Activated T-cell treated with anti-CD3 and anti-CD28 coated beads, Interleukin-2, amount 50 U/mL, for 24 hours (primary cell): Measurements from ENCODE around the gene NAA10.
A peak's percentile ranks its signal among the peaks of the same experiment; 100 is the strongest.

Experiments used
- DNase-seq: peaks from one replicate; pipeline ENCODE4 v3.0.0-alpha.2; 2020
- H3K27ac Mint-ChIP-seq: 2 replicates; pipeline ENCODE4 v1.8.0; 2020; ENCODE audit warnings: mild to moderate bottlenecking, mixed read lengths
- H3K27me3 Mint-ChIP-seq: 2 replicates; pipeline ENCODE4 v1.8.0; 2020; ENCODE audit warnings: mixed read lengths
- H3K36me3 Mint-ChIP-seq: 2 replicates; pipeline ENCODE4 v1.8.0; 2020; ENCODE audit warnings: low read depth, mixed read lengths
- H3K4me1 Mint-ChIP-seq: 2 replicates; pipeline ENCODE4 v1.8.0; 2020; ENCODE audit warnings: low read depth, mixed read lengths
- H3K4me3 Mint-ChIP-seq: 2 replicates; pipeline ENCODE4 v1.8.0; 2020; ENCODE audit warnings: mild to moderate bottlenecking, moderate library complexity, mixed read lengths
- H3K9me3 Mint-ChIP-seq: 2 replicates; pipeline ENCODE4 v1.8.0; 2020; ENCODE audit warnings: mixed read lengths

The NAA10 gene

GRCh38 chrX:153947009-153947769, 12.4 kb upstream of the NAA10 start:
- Mint-ChIP-seq H3K27me3 (peaks cover 10% of the 10 kb centered on the region), H3K4me1 (peaks cover 41% of the 10 kb centered on the region), H3K4me3 (no peak overlapping the region), H3K27ac (peak overlapping the region; percentile 81), H3K9me3 (no peaks in the 10 kb centered on the region), H3K36me3 (peaks cover 51% of the 10 kb centered on the region)
- peak; percentile 85 for DNase-seq

DNA sequence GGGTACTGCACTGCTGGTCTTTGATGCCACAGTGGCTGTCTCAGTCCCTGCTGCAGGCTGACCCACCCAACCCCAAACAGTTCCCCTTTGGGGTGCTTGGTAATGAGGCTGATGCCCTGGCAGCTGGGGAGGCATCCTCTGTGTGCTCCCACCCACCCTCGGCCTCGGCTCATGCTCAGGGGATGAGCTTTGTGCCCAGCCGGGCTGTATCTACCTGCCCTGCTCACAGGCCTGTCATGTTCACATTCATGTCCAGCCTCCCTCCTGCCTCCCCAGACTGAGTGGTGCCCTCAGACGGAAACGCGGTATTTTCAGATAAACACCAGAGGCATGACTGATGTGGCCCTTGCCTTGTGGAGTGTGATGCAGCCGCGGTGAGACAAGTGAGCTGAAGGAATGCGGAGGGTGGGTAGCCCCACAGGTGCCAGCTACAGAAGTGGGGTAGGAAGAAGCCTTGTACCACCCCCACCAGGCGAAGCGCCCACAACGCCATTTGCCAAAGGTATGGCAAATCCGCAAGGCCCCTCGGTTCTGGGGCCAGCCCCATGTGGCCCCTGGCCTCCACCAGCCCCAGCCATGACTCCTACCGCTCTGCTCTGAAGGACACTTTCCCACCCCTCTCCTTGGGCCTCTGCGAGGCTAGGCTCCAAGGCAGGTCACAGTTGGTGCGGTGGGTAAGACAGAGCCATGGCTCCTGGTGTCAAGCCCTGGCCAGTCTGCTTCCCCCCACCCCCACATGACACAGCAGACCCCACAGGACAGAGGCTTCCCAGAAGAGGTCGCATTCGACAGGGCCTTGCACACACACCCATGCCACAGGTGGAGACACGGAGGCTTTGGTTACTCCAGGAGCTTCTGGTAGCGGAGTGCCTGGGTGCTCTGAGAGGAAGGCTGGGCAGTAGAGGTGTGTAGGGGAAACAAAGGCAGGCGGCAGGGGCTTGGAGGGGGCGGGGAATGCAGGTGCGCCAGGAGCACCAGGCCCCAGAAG, 11.4 kb upstream of the NAA10 start:
- peaks cover 41% of the 10 kb centered on the region for H3K4me1 Mint-ChIP-seq
- peaks cover 43% of the 10 kb centered on the region for H3K36me3 Mint-ChIP-seq
- peaks cover 12% of the 10 kb centered on the region for H3K27me3 Mint-ChIP-seq
- no peaks in the 10 kb centered on the region for H3K9me3 Mint-ChIP-seq
- H3K27ac Mint-ChIP-seq, result peak overlapping the region; percentile 50
- no peak overlapping the region for H3K4me3 Mint-ChIP-seq
- DNase-seq, result no peak

DNA sequence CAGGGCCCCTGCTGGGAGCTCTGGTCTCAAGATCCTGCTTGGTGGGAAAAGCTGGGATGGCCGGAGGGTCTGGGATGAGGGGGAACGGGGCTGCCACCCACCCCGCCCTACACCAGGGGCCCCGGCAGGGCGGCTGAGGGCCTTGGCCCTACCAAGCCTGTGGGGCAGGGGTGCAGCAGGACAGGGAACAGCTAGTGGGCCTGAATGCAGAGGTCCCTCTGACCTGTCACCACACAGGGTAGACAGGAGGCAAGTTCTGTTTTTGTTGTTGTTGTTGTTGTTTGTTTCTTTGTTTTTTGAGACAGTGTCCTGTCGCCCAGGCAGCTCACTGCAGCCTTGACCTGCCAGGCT, 9.9 kb upstream of the NAA10 start:
- Mint-ChIP-seq H3K36me3 (peaks cover 30% of the 10 kb centered on the region), H3K27ac (peak overlapping the region; percentile 40), H3K27me3 (peaks cover 19% of the 10 kb centered on the region), H3K9me3 (no peaks in the 10 kb centered on the region), H3K4me1 (peaks cover 34% of the 10 kb centered on the region), H3K4me3 (peak overlapping the region; percentile 80)
- no peak for DNase-seq

- peaks cover 19% of the 10 kb centered on the region for H3K27me3 Mint-ChIP-seq
- no peak for DNase-seq
- peaks cover 29% of the 10 kb centered on the region for H3K4me1 Mint-ChIP-seq
- H3K36me3 Mint-ChIP-seq, result peaks cover 25% of the 10 kb centered on the region
- H3K4me3 Mint-ChIP-seq, result peak within 1 kb of the TSS; percentile 80
- H3K27ac Mint-ChIP-seq, result peak within 1 kb of the TSS; percentile 81
- no peaks in the 10 kb centered on the region for H3K9me3 Mint-ChIP-seq
Observed at GRCh38 chrX:153944140-153944799, 9.4 kb upstream of the NAA10 start, which contains the start of gene RENBP. TSS of gene RENBP (minus strand) at chrX:153944643. CDS start at chrX:153944610, 33 bp downstream.

DNA sequence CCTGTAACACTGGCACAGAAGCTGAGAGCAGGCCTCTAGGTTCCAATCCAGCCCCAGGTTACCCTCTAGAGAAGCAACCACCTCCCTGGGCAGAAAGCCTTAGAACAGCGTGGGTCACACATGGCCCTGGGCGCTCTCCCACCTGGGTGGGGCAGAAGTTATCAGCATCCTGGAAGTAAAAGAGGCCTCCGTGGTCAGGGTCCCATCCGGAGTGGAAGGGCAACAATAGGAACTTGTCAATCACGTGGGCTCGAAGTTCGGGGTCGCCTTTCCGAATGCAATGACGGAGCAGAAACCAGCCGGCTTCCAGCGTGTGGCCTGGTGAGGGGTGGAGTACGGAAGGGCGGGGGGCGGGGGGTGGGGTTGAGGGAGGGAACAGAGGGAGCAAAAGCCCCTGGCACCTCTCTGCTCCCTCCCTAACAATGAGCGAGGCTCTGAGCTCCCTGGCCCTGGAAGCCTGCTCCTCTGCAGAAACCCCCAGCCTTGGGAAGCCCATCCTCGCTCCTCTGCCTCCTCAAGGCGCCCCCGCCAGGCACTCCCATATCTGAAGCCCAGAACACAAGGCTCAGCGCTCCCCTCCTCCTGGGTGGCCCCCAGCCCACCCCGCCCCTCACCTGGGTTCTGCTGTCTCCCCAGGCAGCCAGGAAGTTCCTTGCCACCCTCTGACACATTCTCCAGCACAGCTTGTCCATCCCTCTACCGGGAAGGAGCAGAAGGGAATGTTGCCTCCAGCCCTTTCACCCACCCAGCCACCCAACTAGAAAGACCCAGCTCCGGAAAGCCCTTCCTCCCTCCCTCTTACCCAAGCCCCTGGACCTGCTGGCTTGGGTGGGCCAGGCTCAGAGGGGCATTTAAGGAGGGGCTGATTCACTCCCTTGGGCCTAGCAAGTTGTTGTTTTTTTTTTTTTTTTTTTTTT, 6.8 kb upstream of the NAA10 start:
- peaks cover 24% of the 10 kb centered on the region for H3K27me3 Mint-ChIP-seq
- DNase-seq, result no peak
- peaks cover 19% of the 10 kb centered on the region for H3K4me1 Mint-ChIP-seq
- peak overlapping the region; percentile 69 for H3K4me3 Mint-ChIP-seq
- H3K27ac Mint-ChIP-seq, result peak overlapping the region; percentile 83
- H3K9me3 Mint-ChIP-seq, result no peaks in the 10 kb centered on the region
- peaks cover 6% of the 10 kb centered on the region for H3K36me3 Mint-ChIP-seq

DNA sequence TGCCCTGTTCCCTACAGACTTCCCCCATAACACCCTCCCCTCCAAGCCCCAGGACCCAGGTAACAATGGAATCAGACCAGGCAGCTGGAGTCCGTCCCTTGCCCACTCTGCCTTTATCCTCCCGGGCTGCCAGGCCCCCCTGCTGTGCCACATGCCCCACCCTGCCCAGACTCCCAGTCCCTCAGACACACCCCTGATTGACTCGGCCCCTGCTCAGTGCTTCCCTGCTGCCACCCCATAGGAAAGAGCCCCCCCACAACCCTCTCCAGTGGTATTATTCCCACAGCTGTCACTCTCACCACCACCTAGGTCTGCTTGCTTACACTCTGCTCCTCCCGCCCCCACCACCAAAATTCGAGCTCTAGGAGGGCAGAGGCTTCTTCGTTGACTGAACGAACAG, 4.7 kb upstream of the NAA10 start:
- Mint-ChIP-seq H3K27me3 (peaks cover 26% of the 10 kb centered on the region), H3K4me1 (peaks cover 25% of the 10 kb centered on the region), H3K36me3 (peaks cover 6% of the 10 kb centered on the region), H3K27ac (no peak overlapping the region), H3K4me3 (no peak overlapping the region), H3K9me3 (no peaks in the 10 kb centered on the region)
- DNase-seq, result no peak

DNA sequence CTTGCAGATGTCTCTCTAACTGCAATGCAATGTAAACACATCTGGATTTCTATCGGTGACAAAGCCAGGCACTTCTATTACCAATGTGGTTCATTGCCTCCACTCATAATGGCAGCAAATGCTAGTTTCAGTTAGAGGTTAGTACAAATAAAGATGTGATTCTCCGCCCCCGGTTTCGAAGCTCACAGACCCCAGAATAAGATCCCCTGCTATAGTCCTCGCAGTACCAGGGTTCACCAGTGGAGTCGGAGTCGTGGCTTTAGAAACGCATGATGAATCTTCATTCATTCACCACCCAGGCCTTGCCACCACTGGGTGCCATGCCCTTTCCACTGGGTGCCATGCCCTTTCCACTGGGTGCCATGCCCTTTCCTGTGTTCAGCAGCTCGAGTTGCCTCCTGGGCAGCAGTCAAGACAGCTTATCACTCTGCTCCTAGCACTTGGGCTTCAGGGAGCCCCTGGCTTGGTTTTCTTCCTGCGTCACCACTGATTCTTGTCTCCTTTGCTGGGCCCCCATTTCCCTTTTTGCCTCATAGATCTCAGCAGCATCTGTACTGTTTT, 3.5 kb upstream of the NAA10 start:
- peaks cover 21% of the 10 kb centered on the region for H3K4me1 Mint-ChIP-seq
- H3K27me3 Mint-ChIP-seq, result peaks cover 21% of the 10 kb centered on the region
- H3K36me3 Mint-ChIP-seq, result peaks cover 15% of the 10 kb centered on the region
- no peak overlapping the region for H3K4me3 Mint-ChIP-seq
- H3K9me3 Mint-ChIP-seq, result no peaks in the 10 kb centered on the region
- H3K27ac Mint-ChIP-seq, result peak overlapping the region; percentile 15
- no peak for DNase-seq

GRCh38 chrX:153937056-153937455, 2.2 kb upstream of the NAA10 start:
- no peak overlapping the region for H3K4me3 Mint-ChIP-seq
- peaks cover 19% of the 10 kb centered on the region for H3K27me3 Mint-ChIP-seq
- no peaks in the 10 kb centered on the region for H3K9me3 Mint-ChIP-seq
- H3K36me3 Mint-ChIP-seq, result peaks cover 27% of the 10 kb centered on the region
- DNase-seq, result no peak
- no peak overlapping the region for H3K27ac Mint-ChIP-seq
- H3K4me1 Mint-ChIP-seq, result peaks cover 23% of the 10 kb centered on the region

- Mint-ChIP-seq H3K9me3 (no peaks in the 10 kb centered on the region), H3K4me3 (peak overlapping the region; percentile 71), H3K4me1 (peaks cover 28% of the 10 kb centered on the region), H3K36me3 (peaks cover 41% of the 10 kb centered on the region), H3K27me3 (peaks cover 13% of the 10 kb centered on the region), H3K27ac (peak overlapping the region; percentile 74)
- no peak for DNase-seq
Observed at GRCh38 chrX:153935326-153935851, 552 bp upstream of the NAA10 start.

GRCh38 chrX:153934148-153934761, 582 bp downstream of the NAA10 start:
- H3K9me3 Mint-ChIP-seq, result no peaks in the 10 kb centered on the region
- H3K27ac Mint-ChIP-seq, result peak overlapping the region; percentile 77
- peak; percentile 60 for DNase-seq
- peaks cover 52% of the 10 kb centered on the region for H3K36me3 Mint-ChIP-seq
- peaks cover 37% of the 10 kb centered on the region for H3K4me1 Mint-ChIP-seq
- peak overlapping the region; percentile 91 for H3K4me3 Mint-ChIP-seq
- peaks cover 10% of the 10 kb centered on the region for H3K27me3 Mint-ChIP-seq

DNA sequence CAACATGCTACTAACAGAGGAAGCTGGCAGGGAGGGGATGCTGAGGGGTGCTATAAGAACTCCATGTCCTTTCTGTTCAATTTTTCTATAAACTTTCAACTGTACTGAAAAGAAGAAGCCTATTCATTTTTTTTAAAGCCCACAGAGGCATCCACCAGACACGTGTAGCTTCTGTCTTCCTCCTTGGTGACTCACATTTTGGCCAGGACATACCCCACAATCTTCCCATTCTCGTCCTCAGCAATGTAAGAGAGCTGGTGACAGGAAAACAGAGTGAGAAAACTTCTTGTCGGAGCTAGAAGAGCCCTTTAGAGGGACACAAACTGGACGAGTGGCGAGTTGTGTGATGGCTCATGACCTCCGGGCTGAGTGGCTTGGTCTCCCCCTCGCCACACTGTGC, 1.1 kb downstream of the NAA10 start:
- peak overlapping the region; percentile 77 for H3K27ac Mint-ChIP-seq

GRCh38 chrX:153932220-153932915, 2.5 kb downstream of the NAA10 start:
- H3K4me3 Mint-ChIP-seq, result peak overlapping the region; percentile 91
- H3K27ac Mint-ChIP-seq, result peak overlapping the region; percentile 81
- H3K36me3 Mint-ChIP-seq, result peaks cover 61% of the 10 kb centered on the region
- H3K9me3 Mint-ChIP-seq, result no peaks in the 10 kb centered on the region
- H3K4me1 Mint-ChIP-seq, result peaks cover 43% of the 10 kb centered on the region
- peaks cover 7% of the 10 kb centered on the region for H3K27me3 Mint-ChIP-seq
- DNase-seq, result no peak

More for the DNA sequence above, 1.1 kb downstream of the NAA10 start:
- no peak for DNase-seq
- Mint-ChIP-seq H3K27me3 (peaks cover 10% of the 10 kb centered on the region), H3K4me3 (peak overlapping the region; percentile 91), H3K36me3 (peaks cover 57% of the 10 kb centered on the region), H3K4me1 (peaks cover 42% of the 10 kb centered on the region), H3K9me3 (no peaks in the 10 kb centered on the region)
